Central memory CD4-positive, alpha-beta T cell (primary cell): Measurements from ENCODE around the gene S1PR4.

Source experiments
- DNase-seq: peaks from one replicate; pipeline ENCODE4 v3.0.0; 2022

S1PR4 gene

DNA sequence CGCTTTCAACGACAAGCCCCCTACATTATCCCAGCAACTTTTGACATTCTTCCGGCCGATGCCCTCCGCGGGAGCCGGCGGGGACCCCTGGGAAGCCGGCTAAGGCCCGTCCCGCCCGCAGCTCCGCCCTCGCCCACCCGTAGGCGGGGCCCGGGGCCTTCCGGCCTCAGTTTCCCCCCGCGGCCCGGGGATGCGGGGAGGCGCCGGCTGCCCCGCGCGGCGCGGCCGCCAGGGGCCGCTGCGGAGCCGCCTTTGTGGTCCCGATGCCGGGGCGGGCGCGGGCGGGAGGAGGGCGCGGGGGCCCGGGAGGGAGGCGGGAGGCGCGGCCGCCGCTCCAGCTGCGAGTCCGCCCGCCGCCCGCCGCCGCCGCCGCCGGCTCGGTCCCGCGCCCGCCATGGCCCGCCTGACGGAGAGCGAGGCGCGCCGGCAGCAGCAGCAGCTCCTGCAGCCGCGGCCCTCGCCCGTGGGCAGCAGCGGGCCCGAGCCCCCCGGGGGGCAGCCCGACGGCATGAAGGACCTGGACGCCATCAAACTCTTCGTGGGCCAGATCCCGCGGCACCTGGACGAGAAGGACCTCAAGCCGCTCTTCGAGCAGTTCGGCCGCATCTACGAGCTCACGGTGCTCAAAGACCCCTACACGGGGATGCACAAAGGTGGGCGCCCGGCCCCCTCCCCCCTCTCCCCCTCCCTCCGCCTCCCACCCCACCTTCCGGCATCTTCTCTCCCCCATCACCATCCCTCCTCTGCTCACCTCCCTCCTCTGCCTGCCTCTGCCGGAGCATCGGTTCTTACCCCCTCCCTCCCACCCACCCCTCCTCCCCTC lies 46.0 kb downstream of the S1PR4 start, which contains the start of gene CELF5:
Gene CELF5, plus strand, starts transcription at position 316 of the 823 bp plus-strand sequence. Its CDS starts 79 bp downstream, at position 395.
- peak; percentile 47 for DNase-seq

DNA sequence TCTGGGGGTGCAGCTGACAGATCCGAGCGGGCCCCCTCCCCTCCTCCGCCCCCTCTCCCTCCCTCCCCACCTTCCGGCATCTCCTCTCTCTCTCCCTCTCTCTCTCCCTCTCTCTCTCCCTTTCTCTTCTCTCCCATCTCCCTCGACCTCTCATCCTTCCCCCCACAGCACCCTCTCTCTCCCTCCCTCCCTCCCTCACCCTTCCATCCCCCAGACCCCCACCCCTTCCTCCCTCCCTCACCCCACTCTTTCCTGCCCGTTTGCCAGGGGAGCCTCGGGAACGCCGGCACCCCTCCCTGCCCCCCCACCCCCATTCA lies 46.6 kb downstream of the S1PR4 start:
- DNase-seq = no peak

DNA sequence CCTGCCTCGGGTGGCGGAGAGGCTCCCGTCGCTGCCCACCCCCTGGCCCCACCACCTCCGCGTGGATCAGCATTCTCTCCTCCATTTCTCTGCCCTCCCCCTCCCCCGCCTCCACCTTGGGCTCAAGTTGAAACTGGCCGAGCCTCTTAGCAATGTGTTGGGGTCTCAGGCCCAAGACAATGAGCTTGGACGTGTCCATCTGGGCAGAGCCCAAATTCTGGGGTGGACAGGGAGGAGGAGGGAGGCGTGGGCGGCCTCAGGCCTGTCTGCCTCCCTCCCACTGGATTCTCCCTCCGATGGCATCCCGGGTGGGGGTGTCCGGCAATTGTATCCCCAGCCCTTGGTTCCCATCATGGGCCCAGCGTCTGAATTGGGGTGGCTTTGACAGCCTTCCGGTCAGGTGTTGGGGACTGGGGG lies 47.1 kb downstream of the S1PR4 start:
- DNase-seq = no peak

DNA sequence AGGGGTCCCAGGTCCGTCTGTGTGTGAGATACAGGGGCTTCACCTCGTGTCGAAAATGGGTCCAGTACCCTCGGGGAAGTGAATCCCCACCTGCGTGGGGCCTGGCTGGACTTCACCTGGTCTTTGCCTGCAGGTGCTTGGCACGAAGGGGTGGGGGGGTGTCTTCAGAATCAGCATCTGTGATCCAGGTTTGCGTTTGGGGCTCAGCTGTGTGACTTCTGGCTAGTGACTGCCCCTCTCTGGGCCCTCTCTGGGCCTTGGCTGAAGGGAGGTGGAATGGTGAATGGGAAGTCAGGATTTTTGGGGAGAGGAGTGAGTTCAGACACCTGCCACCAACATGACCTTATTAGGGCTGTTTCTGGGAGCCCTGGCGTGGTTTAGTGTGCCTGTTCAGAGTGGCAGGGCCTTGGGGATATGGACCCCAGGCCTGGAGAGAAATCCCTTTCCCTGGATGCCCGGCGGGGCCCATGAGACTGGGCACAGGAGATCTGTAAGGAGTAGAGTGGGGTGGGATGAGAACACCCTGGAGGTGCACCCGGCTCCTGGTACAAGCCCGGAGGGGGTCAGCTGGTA lies 48.6 kb downstream of the S1PR4 start:
- DNase-seq = no peak

DNA sequence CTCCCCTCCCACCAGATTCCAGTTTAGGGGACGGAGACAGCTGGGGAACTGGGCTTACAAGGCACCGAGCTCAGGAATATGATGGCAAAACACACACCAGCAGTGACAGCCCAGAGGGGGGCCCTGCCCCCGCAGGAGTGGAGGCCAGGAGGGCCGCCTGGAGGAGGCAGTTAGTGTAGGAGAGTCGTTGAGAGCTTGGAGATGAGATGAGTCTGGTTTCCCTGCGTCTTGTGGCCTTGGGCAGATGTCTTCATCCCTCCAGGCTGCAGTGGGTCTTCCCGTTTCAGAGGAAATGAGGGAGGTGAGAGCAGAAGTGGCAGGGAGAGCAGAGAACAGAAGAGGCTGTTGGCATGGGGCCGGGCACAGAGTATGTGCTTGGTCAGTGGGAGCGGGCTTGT lies 50.8 kb downstream of the S1PR4 start:
- DNase-seq = no peak
